Mesenchymal stem cell (in vitro differentiated cells and primary cell): ENCODE results near the gene SPHK1.
"Not testable (repeated sequence)": the region's sequence is repeated elsewhere in the genome, so short reads cannot be mapped to it uniquely, and the experiment has no call there.

Experiments
- DNase-seq: peaks from one replicate; pipeline ENCODE4 v3.0.0-alpha.2; 2013
- H2AFZ ChIP-seq: one replicate; pipeline ENCODE4 v1.6.1; 2013; ENCODE audit warnings: low read depth, mild to moderate bottlenecking, control low read depth, inconsistent platforms, low read length, moderate library complexity
- H2AK5ac ChIP-seq: 2 replicates; pipeline ENCODE4 v1.6.1; 2013; ENCODE audit warnings: low read length, moderate library complexity, mild to moderate bottlenecking, inconsistent platforms; ENCODE audit not compliant: severe bottlenecking
- H2BK120ac ChIP-seq: one replicate; pipeline ENCODE4 v1.6.1; 2013; ENCODE audit warnings: low read depth, mild to moderate bottlenecking, inconsistent platforms, low read length, moderate library complexity
- H2BK12ac ChIP-seq, 2 experiments: one replicate each; pipeline ENCODE4 v1.6.1; 2013; ENCODE audit warnings: inconsistent platforms in 2 of 2, low read length in 2 of 2, mild to moderate bottlenecking in 2 of 2, moderate library complexity in 2 of 2, control low read depth in 1 of 2
- H2BK15ac ChIP-seq: one replicate; pipeline ENCODE4 v1.6.1; 2013; ENCODE audit warnings: mild to moderate bottlenecking, low read depth, inconsistent platforms; ENCODE audit not compliant: poor library complexity, severe bottlenecking
- H2BK5ac ChIP-seq: 2 replicates; pipeline ENCODE4 v1.6.1; 2013; ENCODE audit warnings: low read depth, mild to moderate bottlenecking, low read length, control low read depth, inconsistent platforms; ENCODE audit not compliant: poor library complexity, severe bottlenecking
- H3K14ac ChIP-seq, 2 experiments: one replicate each; pipeline ENCODE4 v1.6.1; 2013; ENCODE audit warnings: inconsistent platforms in 2 of 2, low read length in 2 of 2, control low read depth in 1 of 2, mild to moderate bottlenecking in 1 of 2, moderate library complexity in 1 of 2
- H3K18ac ChIP-seq, 2 experiments: one replicate each; pipeline ENCODE4 v1.6.1; 2013; ENCODE audit warnings: inconsistent platforms in 2 of 2, low read length in 2 of 2, control low read depth in 1 of 2, low read depth in 1 of 2, mild to moderate bottlenecking in 1 of 2
- H3K23ac ChIP-seq, 2 experiments: one replicate each; pipeline ENCODE4 v1.6.1; 2013; ENCODE audit warnings: inconsistent platforms in 2 of 2, low read length in 2 of 2, mild to moderate bottlenecking in 2 of 2, moderate library complexity in 2 of 2, control low read depth in 1 of 2
- H3K27ac ChIP-seq: 2 replicates; pipeline ENCODE4 v1.5.1; 2013; ENCODE audit warnings: mild to moderate bottlenecking, moderate library complexity, low read length, control low read depth, inconsistent platforms; ENCODE audit not compliant: poor library complexity, severe bottlenecking
- H3K27me3 ChIP-seq, 2 experiments: 2 replicates each; pipeline versions ENCODE4 v1.6.1 to v1.7.0; 2013; ENCODE audit warnings: low read length in 2 of 2, mild to moderate bottlenecking in 2 of 2, moderate library complexity in 2 of 2, control low read depth in 1 of 2, inconsistent platforms in 1 of 2; ENCODE audit not compliant: control insufficient read depth in 1 of 2, insufficient read depth in 1 of 2
- H3K36me3 ChIP-seq, 2 experiments: 2 replicates each; pipeline versions ENCODE4 v1.6.1 to v1.7.0; 2013; ENCODE audit warnings: low read length in 2 of 2, control low read depth in 1 of 2, inconsistent platforms in 1 of 2, low read depth in 1 of 2, mild to moderate bottlenecking in 1 of 2; ENCODE audit not compliant: insufficient read depth in 2 of 2, control insufficient read depth in 1 of 2
- H3K4ac ChIP-seq, 2 experiments: one replicate each; pipeline ENCODE4 v1.6.1; 2013; ENCODE audit warnings: inconsistent platforms in 2 of 2, low read length in 2 of 2, mild to moderate bottlenecking in 2 of 2, moderate library complexity in 2 of 2, control low read depth in 1 of 2, low read depth in 1 of 2
- H3K4me1 ChIP-seq: 2 replicates; pipeline ENCODE4 v1.6.1; 2013; ENCODE audit warnings: low read depth, low read length, control low read depth; ENCODE audit not compliant: control insufficient read depth, insufficient read depth
- H3K4me2 ChIP-seq: 2 replicates; pipeline ENCODE4 v1.6.1; 2013; ENCODE audit warnings: low read length, mild to moderate bottlenecking, inconsistent platforms; ENCODE audit not compliant: poor library complexity, severe bottlenecking
- H3K4me3 ChIP-seq, 2 experiments: 2 replicates each; pipeline versions ENCODE4 v1.5.1 to v1.7.0; 2013; ENCODE audit warnings: low read length in 2 of 2, mild to moderate bottlenecking in 2 of 2, control low read depth in 1 of 2, low read depth in 1 of 2; ENCODE audit not compliant: insufficient read depth in 1 of 2
- H3K79me1 ChIP-seq: replicated peaks from 2 replicates; pipeline ENCODE4 v1.6.1; 2013; ENCODE audit warnings: mild to moderate bottlenecking, control low read depth, low read length, inconsistent platforms; ENCODE audit not compliant: poor library complexity, severe bottlenecking
- H3K9ac ChIP-seq: 2 replicates; pipeline ENCODE4 v1.7.0; 2013; ENCODE audit warnings: mild to moderate bottlenecking, low read length, moderate library complexity
- H3K9me3 ChIP-seq: 2 replicates; pipeline ENCODE4 v1.7.0; 2013; ENCODE audit warnings: mild to moderate bottlenecking, low read length; ENCODE audit not compliant: control insufficient read depth
- H4K8ac ChIP-seq: one replicate; pipeline ENCODE4 v1.6.1; 2013; ENCODE audit warnings: inconsistent platforms, mild to moderate bottlenecking, low read length, moderate library complexity
- H4K91ac ChIP-seq: one replicate; pipeline ENCODE4 v1.6.1; 2013; ENCODE audit warnings: mild to moderate bottlenecking, low read length, inconsistent platforms
- WGBS: methylation state at CpG from one replicate; pipeline ENCODE4 v1.1.7; 2013; ENCODE audit warnings: mixed read lengths; 5-methylcytosine and 5-hydroxymethylcytosine counted together

SPHK1 gene

DNA sequence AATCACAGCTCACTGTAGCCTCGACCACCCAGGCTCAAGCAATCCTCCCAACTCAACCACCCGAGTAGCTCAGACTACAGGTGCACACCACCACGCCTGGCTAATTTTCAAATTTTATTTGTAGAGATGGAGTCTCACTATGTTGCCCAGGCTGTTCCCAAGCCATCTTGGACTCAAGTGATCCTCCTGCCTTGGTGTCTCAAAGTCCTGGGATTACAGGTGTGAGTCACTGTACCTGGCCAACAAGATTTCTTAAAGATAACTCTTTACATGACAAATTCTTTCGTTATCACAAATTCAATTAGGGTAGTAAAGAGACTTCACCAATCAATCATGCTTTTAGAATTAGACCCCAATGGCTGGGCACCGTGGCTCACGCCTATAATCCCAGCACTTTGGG lies 43.1 kb upstream of the SPHK1 start:
- no peak overlapping the region for H2BK15ac ChIP-seq
- no peak overlapping the region for H3K4ac ChIP-seq
- H2BK120ac ChIP-seq, result no peak overlapping the region
- no peak overlapping the region for H2AK5ac ChIP-seq
- no peak overlapping the region for H3K27ac ChIP-seq
- H3K27me3 ChIP-seq, result no peaks in the 10 kb centered on the region
- no peak overlapping the region for H3K4me2 ChIP-seq
- H3K23ac ChIP-seq, result no peak overlapping the region
- no peak overlapping the region for H4K91ac ChIP-seq
- H2BK12ac ChIP-seq, result no peak overlapping the region
- H3K18ac ChIP-seq, result no peak overlapping the region
- no peak overlapping the region for H4K8ac ChIP-seq
- no peaks in the 10 kb centered on the region for H3K9me3 ChIP-seq
- H3K4me3 ChIP-seq, result no peak overlapping the region
- no peak overlapping the region for H2AFZ ChIP-seq
- H2BK5ac ChIP-seq, result no peak overlapping the region
- WGBS, result 100% methylated on average over 6 of the region's 6 CpGs
- H3K4me1 ChIP-seq, result peaks cover 3% of the 10 kb centered on the region
- peaks cover 30 to 43% of the 10 kb centered on the region in 2 experiments for H3K36me3 ChIP-seq
- peaks cover 9% of the 10 kb centered on the region for H3K79me1 ChIP-seq
- no peak overlapping the region for H3K9ac ChIP-seq
- H3K14ac ChIP-seq, result no peak overlapping the region
- DNase-seq, result no peak

DNA sequence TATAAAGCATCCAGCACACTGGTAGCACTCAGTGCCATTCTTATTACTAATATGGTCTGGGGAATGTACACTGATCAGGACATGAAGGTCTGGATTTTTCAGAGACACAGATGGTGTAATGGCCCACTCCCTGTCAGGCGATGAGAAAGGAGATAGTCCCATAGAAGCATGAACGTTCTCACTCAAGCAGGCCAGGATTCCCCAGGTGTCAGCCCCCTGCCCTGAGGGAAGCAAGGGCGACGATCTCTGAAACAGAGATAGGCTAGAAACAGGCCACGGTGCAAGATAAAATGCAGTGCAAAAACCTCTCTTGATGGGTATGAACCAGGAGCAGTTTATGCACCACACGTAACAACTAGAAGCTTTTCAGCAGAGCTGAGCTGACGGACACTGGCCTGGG lies 41.3 kb upstream of the SPHK1 start:
- H2AFZ ChIP-seq, result no peak overlapping the region
- 96% methylated on average over 7 of the region's 7 CpGs for WGBS

DNA sequence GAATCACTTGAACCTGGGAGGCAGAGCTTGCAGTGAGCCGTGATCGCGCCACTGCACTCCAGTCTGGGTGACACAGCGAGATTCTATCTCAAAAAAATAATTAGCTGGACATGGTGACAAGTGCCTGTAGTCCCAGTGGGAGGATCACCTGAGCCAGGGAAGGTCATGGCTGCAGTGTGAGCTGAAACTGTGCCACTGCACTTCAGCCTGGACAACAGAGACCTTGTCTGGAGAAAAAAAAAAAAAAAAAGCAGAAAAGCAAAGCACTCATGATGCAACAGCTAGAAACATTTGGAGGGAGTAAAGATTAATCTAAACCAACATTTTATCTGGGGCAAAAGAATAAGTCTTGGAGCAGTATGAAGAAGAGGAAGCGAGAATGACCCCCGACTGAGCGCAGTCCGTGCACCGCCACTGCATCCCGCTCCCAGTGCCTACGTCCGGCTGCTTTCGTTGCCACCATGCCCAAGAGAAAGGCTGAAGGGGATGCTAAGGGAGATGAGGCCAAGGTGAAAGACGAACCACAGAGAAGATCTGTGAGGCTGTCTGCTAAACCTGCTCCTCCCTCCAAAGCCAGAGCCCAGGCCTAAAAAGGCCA lies 38.9 kb upstream of the SPHK1 start:
- H2BK12ac ChIP-seq, result no peak overlapping the region
- H2BK15ac ChIP-seq, result no peak overlapping the region
- DNase-seq, result no peak
- no peak overlapping the region for H3K18ac ChIP-seq
- no peaks in the 10 kb centered on the region for H3K9me3 ChIP-seq
- WGBS, result 99% methylated on average over 10 of the region's 14 CpGs
- H4K91ac ChIP-seq, result no peak overlapping the region
- H3K14ac ChIP-seq, result no peak overlapping the region
- no peak overlapping the region for H3K23ac ChIP-seq
- no peak overlapping the region for H2AFZ ChIP-seq
- no peaks in the 10 kb centered on the region for H3K4me1 ChIP-seq
- H3K4me2 ChIP-seq, result no peak overlapping the region
- H2BK5ac ChIP-seq, result no peak overlapping the region
- H2AK5ac ChIP-seq, result no peak overlapping the region
- H3K27me3 ChIP-seq, result no peaks in the 10 kb centered on the region
- H3K79me1 ChIP-seq, result peaks cover 9% of the 10 kb centered on the region
- H3K36me3 ChIP-seq, result peaks cover 44 to 48% of the 10 kb centered on the region in 2 experiments
- no peak overlapping the region for H3K9ac ChIP-seq
- no peak overlapping the region for H3K27ac ChIP-seq
- no peak overlapping the region for H3K4me3 ChIP-seq
- H2BK120ac ChIP-seq, result no peak overlapping the region
- H3K4ac ChIP-seq, result no peak overlapping the region
- H4K8ac ChIP-seq, result no peak overlapping the region

More for the DNA sequence above, 41.3 kb upstream of the SPHK1 start:
- Histone ChIP-seq H2BK120ac (no peak overlapping the region), H3K27me3 (no peaks in the 10 kb centered on the region), H2BK12ac (no peak overlapping the region), H2AK5ac (no peak overlapping the region), H3K79me1 (peaks cover 10% of the 10 kb centered on the region), H3K14ac (no peak overlapping the region), H3K4me3 (no peak overlapping the region), H4K91ac (no peak overlapping the region), H3K27ac (no peak overlapping the region), H2BK15ac (no peak overlapping the region), H3K23ac (no peak overlapping the region), H3K18ac (no peak overlapping the region), H3K4me2 (no peak overlapping the region), H3K36me3 (peaks cover 43 to 57% of the 10 kb centered on the region in 2 experiments), H3K4me1 (no peaks in the 10 kb centered on the region), H3K4ac (no peak overlapping the region), H3K9ac (no peak overlapping the region), H2BK5ac (no peak overlapping the region), H3K9me3 (no peaks in the 10 kb centered on the region), H4K8ac (no peak overlapping the region)
- DNase-seq, result no peak

DNA sequence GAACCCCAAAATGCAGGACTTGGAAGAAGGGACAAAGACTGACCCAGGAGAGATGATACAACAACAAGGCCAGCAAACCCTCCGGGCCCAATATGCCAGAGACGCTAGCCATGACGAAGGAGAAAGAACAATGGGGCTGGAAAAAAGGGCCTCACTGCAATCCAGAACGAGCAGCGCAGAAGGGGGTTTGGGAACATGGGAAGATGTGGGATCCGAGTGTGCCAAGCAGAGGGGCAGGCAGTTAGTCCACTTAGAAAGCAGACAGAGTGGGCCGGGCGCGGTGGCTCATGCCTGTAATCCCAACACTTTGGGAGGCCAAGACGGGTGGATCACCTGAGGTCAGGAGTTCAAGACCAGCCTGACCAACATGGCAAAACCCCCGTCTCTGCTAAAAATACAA lies 37.5 kb upstream of the SPHK1 start:
- not testable (repeated sequence) for H2AFZ ChIP-seq, DNase-seq, H3K14ac ChIP-seq, H2BK120ac ChIP-seq, H3K4me2 ChIP-seq, H4K91ac ChIP-seq, H2BK12ac ChIP-seq, H4K8ac ChIP-seq, H3K4ac ChIP-seq, H2BK5ac ChIP-seq, H3K27me3 ChIP-seq, H2AK5ac ChIP-seq, H3K18ac ChIP-seq, H3K4me3 ChIP-seq, H3K27ac ChIP-seq, H3K23ac ChIP-seq, H3K9me3 ChIP-seq, H3K79me1 ChIP-seq, H3K9ac ChIP-seq, H2BK15ac ChIP-seq, H3K4me1 ChIP-seq
- H3K36me3 ChIP-seq, result peaks cover 40 to 43% of the 10 kb centered on the region in 2 experiments
- WGBS, result 98% methylated on average over 11 of the region's 11 CpGs
